ENCODE measurements around the gene MFRP. TPM values are rescaled to one million over a fixed set of nuclear protein-coding genes. Genes with fewer than 3 reads are reported as not detected.
A peak's percentile ranks its signal among the peaks of the same experiment; 100 is the strongest.

Gene MFRP
- total RNA-seq, 1 experiment from 2014 or later = not detected

GRCh38 chr11:119359365-119360214, 13.1 kb upstream of the MFRP start:
- intact Hi-C loops (cut with micrococcal nuclease) = loop anchor here (2.0 kb wide), 1 partner anchor 21 kb away; the partner anchor contains the start of gene USP2
- DNase-seq = peak; percentile 49
- no TSS peak for BruUV-seq (replicated peaks)

GRCh38 chr11:119357074-119357473, 10.6 kb upstream of the MFRP start:
- BruUV-seq (replicated peaks) = no TSS peak
- POLR2A ChIA-PET (ENCODE audit: unreplicated experiment) = no interaction called here
- Histone ChIP-seq H3K4me1 (ENCODE audit: insufficient read depth, low read length) (peaks cover 29% of the 10 kb centered on the region), H3K9me2 (replicated peaks; ENCODE audit: low read length) (no peaks in the 10 kb centered on the region), H4K20me1 (ENCODE audit: low read length) (no peaks in the 10 kb centered on the region), H3K36me3 (ENCODE audit: low read depth, low read length) (no peaks in the 10 kb centered on the region), H3K27me3 (ENCODE audit: low read length) (no peaks in the 10 kb centered on the region), H3K4me2 (ENCODE audit: low read length) (peak overlapping the region; percentile 86; the same call in 1 of the 2 replicates), H3K79me2 (ENCODE audit: low read length) (no peaks in the 10 kb centered on the region), H2AFZ (ENCODE audit: low read length) (no peak overlapping the region), H3K4me3 (ENCODE audit: low read length) (peak overlapping the region; percentile 68; the same call in 1 of the 2 replicates), H3K9ac (ENCODE audit: low read length) (no peak overlapping the region), H3F3A (ENCODE audit: low read length, unreplicated experiment) (peaks cover 5% of the 10 kb centered on the region), H3K27ac (ENCODE audit: low read length) (no peak overlapping the region), H3K9me3 (ENCODE audit: low read length) (no peaks in the 10 kb centered on the region)
- CTCF ChIA-PET = interaction anchor here (1.0 to 1.8 kb wide), 4 partner anchors 15 to 118 kb away, joined by 3 to 15 read pairs (median 11); partner anchors contain the start of gene USP2
- DNase-seq (no peak), ATAC-seq (no peak)
- TF ChIP-seq, protein P1, sequence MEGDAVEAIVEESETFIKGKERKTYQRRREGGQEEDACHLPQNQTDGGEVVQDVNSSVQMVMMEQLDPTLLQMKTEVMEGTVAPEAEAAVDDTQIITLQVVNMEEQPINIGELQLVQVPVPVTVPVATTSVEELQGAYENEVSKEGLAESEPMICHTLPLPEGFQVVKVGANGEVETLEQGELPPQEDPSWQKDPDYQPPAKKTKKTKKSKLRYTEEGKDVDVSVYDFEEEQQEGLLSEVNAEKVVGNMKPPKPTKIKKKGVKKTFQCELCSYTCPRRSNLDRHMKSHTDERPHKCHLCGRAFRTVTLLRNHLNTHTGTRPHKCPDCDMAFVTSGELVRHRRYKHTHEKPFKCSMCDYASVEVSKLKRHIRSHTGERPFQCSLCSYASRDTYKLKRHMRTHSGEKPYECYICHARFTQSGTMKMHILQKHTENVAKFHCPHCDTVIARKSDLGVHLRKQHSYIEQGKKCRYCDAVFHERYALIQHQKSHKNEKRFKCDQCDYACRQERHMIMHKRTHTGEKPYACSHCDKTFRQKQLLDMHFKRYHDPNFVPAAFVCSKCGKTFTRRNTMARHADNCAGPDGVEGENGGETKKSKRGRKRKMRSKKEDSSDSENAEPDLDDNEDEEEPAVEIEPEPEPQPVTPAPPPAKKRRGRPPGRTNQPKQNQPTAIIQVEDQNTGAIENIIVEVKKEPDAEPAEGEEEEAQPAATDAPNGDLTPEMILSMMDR (conservative IDR thresholded peaks at IDR 0.05; ENCODE audit: low read depth, low read length) = no peak
- no peak for TF ChIP-seq EZH2phosphoT487 (IDR thresholded peaks at IDR 0.05; ENCODE audit: borderline replicate concordance, low read length)
- TF ChIP-seq EZH2 (IDR thresholded peaks at IDR 0.05; ENCODE audit: low read length, unreplicated experiment) = no peak
- intact Hi-C loops (cut with micrococcal nuclease) = no loop called here

More at GRCh38 chr11:119359365-119360214, 13.1 kb upstream of the MFRP start:
- ChIA-PET POLR2A (ENCODE audit: unreplicated experiment) (no interaction called here), CTCF (interaction anchor here (1.8 to 2.5 kb wide), 2 partner anchors 15 to 22 kb away, joined by 10 to 13 read pairs; no protein-coding TSS in a partner anchor)
- H3K79me2 ChIP-seq (ENCODE audit: low read length) = no peaks in the 10 kb centered on the region
- H3K27ac ChIP-seq (ENCODE audit: low read length) = no peak overlapping the region
- H3K27me3 ChIP-seq (ENCODE audit: low read length) = no peaks in the 10 kb centered on the region
- H3K9ac ChIP-seq (ENCODE audit: low read length) = no peak overlapping the region
- H3F3A ChIP-seq (ENCODE audit: low read length, unreplicated experiment) = peaks cover 5% of the 10 kb centered on the region
- H3K4me3 ChIP-seq (ENCODE audit: low read length) = no peak overlapping the region
- peak overlapping the region; percentile 10; the same call in 1 of the 2 replicates for H3K4me2 ChIP-seq (ENCODE audit: low read length)
- ATAC-seq = no peak
- no peaks in the 10 kb centered on the region for H3K36me3 ChIP-seq (ENCODE audit: low read depth, low read length)
- peaks cover 36% of the 10 kb centered on the region for H3K4me1 ChIP-seq (ENCODE audit: insufficient read depth, low read length)
- H2AFZ ChIP-seq (ENCODE audit: low read length) = no peak overlapping the region
- TF ChIP-seq, protein P1 (conservative IDR thresholded peaks at IDR 0.05; ENCODE audit: low read depth, low read length) = no peak
- TF ChIP-seq EZH2phosphoT487 (IDR thresholded peaks at IDR 0.05; ENCODE audit: borderline replicate concordance, low read length) (no peak), EZH2 (IDR thresholded peaks at IDR 0.05; ENCODE audit: low read length, unreplicated experiment) (no peak)
- no peaks in the 10 kb centered on the region for H4K20me1 ChIP-seq (ENCODE audit: low read length)
- no peaks in the 10 kb centered on the region for H3K9me3 ChIP-seq (ENCODE audit: low read length)
- H3K9me2 ChIP-seq (replicated peaks; ENCODE audit: low read length) = no peaks in the 10 kb centered on the region
